Nephron progenitor cell (in vitro differentiated cells): Measurements from ENCODE around the gene SPATA16.

Experiments
- DNase-seq: peaks from one replicate; pipeline ENCODE4 v3.0.0; 2021
- H3K27ac Mint-ChIP-seq: 2 replicates; pipeline ENCODE4 v1.8.0; 2021; ENCODE audit warnings: mild to moderate bottlenecking, moderate library complexity, mixed read lengths
- H3K27me3 Mint-ChIP-seq: 2 replicates; pipeline ENCODE4 v1.8.0; 2021; ENCODE audit warnings: mild to moderate bottlenecking, low read depth, mixed read lengths; ENCODE audit not compliant: poor library complexity
- H3K36me3 Mint-ChIP-seq: 2 replicates; pipeline ENCODE4 v1.8.0; 2021; ENCODE audit warnings: low read depth, mixed read lengths
- H3K4me1 Mint-ChIP-seq: 2 replicates; pipeline ENCODE4 v1.8.0; 2021; ENCODE audit warnings: mixed read lengths
- H3K4me3 Mint-ChIP-seq: 2 replicates; pipeline ENCODE4 v1.8.0; 2021; ENCODE audit warnings: mild to moderate bottlenecking, moderate library complexity, mixed read lengths
- H3K9me3 Mint-ChIP-seq: 2 replicates; pipeline ENCODE4 v1.8.0; 2021; ENCODE audit warnings: mild to moderate bottlenecking, moderate library complexity, mixed read lengths
- CTCF ChIP-seq: fragments of 200-600 bp; sonication (generic); IDR thresholded peaks from 2 replicates; pipeline ENCODE4 v1.5.0; 2021; ENCODE audit warnings: antibody characterized with exemption

SPATA16 gene

GRCh38 chr3:172915911-172916514 is 225.0 kb downstream of the SPATA16 start:
- H3K4me3 Mint-ChIP-seq: no peak overlapping the region

GRCh38 chr3:172914854-172915253 is 226.2 kb downstream of the SPATA16 start:
- Mint-ChIP-seq H3K9me3 (no peaks in the 10 kb centered on the region), H3K4me1 (peaks cover 17% of the 10 kb centered on the region), H3K27ac (no peak overlapping the region), H3K4me3 (no peak overlapping the region), H3K27me3 (peaks cover 5% of the 10 kb centered on the region), H3K36me3 (no peaks in the 10 kb centered on the region)
- no peak for TF ChIP-seq CTCF
- DNase-seq: no peak

More at GRCh38 chr3:172915911-172916514, 225.0 kb downstream of the SPATA16 start:
- Mint-ChIP-seq H3K4me1 (peaks cover 17% of the 10 kb centered on the region), H3K9me3 (no peaks in the 10 kb centered on the region), H3K27ac (no peak overlapping the region), H3K27me3 (peaks cover 5% of the 10 kb centered on the region), H3K36me3 (no peaks in the 10 kb centered on the region)
- DNase-seq: no peak
- no peak for TF ChIP-seq CTCF

DNA sequence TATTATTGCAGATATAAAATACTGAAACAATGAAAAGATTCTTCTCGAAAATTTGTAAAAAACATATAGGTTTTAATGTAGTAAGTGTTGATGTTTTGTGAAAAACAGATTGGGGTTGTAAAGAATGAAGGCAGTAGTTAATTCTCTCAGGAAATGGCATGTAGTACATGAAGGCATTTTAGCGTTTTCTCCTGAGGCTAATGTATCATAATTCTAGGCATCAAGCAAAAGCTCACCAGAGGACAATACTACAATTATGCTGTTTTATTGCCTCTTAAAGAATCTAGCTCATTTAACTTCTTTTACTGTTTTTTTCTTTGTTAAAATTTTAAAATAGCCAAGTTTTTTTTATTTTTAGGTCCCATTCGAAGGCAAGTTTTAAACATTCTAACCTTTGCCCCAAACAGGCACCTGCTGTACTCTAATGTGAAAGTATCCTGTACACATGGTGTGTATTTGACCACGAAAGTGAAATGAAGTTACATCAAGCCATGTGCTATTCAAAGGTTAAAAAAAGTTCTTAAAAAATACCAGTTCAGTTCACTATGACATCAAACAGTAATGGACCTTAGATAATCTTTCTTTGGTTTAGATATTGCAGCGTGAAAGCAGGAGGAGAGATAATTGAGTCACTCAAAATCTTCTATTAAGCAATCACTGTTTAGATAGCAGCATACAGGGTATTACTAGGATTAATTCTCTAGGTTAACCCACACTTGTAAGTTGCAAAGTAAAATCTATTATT is 227.0 kb downstream of the SPATA16 start:
- Mint-ChIP-seq H3K4me1 (peaks cover 17% of the 10 kb centered on the region), H3K9me3 (no peaks in the 10 kb centered on the region), H3K27ac (no peak overlapping the region), H3K4me3 (no peak overlapping the region), H3K27me3 (peaks cover 5% of the 10 kb centered on the region), H3K36me3 (no peaks in the 10 kb centered on the region)
- TF ChIP-seq CTCF: no peak
- no peak for DNase-seq

GRCh38 chr3:172911142-172911541 is 229.9 kb downstream of the SPATA16 start:
- H3K36me3 Mint-ChIP-seq: no peaks in the 10 kb centered on the region
- peaks cover 5% of the 10 kb centered on the region for H3K27me3 Mint-ChIP-seq
- H3K9me3 Mint-ChIP-seq: no peaks in the 10 kb centered on the region
- H3K4me3 Mint-ChIP-seq: no peak overlapping the region
- DNase-seq: no peak
- peaks cover 1% of the 10 kb centered on the region for H3K4me1 Mint-ChIP-seq
- no peak overlapping the region for H3K27ac Mint-ChIP-seq
- no peak for TF ChIP-seq CTCF

DNA sequence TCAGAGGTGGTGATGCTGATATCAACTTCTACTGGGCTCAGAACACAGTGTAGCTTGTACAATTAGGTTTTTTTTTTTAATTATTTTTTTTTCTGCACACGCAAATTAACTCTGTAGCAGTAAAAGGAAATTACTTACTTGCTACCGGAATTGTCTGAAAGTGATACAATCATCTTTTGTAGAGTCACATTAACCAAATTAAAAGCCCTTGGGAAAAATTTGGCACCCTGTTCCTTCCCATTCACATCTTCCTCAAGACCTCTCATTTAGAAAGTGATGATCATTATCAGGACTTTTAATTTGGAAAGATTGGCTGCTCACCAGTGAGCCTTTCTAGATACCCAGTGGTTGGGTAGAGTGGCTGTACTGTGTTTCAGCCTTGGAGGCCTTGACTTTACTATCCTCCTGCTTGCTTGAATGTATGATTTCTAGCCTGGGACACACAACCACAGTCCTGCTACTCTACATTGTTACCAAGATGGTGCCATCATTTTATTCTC is 232.2 kb downstream of the SPATA16 start:
- peaks cover 5% of the 10 kb centered on the region for H3K4me1 Mint-ChIP-seq
- H3K36me3 Mint-ChIP-seq: no peaks in the 10 kb centered on the region
- H3K27me3 Mint-ChIP-seq: peaks cover 5% of the 10 kb centered on the region
- no peak for DNase-seq
- no peak overlapping the region for H3K4me3 Mint-ChIP-seq
- no peaks in the 10 kb centered on the region for H3K9me3 Mint-ChIP-seq
- no peak overlapping the region for H3K27ac Mint-ChIP-seq
- no peak for TF ChIP-seq CTCF
